A673 (cell line): Measurements from ENCODE around the gene SPATA33. TPM values are rescaled to one million over a fixed set of nuclear protein-coding genes. Genes with fewer than 3 reads are reported as not detected.
"Not testable (repeated sequence)": the region's sequence is repeated elsewhere in the genome, so short reads cannot be mapped to it uniquely, and the experiment has no call there.

Source experiments
- BruUV-seq: library from RNA; stranded (reverse); fragments of 400-500 nt; replicated peaks from 2 replicates; lab custom pipeline; 2021; lab: Mats Ljungman, UMichigan
- CTCF ChIA-PET: fragments of 300-600 bp; sonication (Branson Sonifier 250); formaldehyde crosslinking; loops from one replicate; lab custom pipeline; 2022; ENCODE audit warnings: antibody characterized with exemption; lab: Charles Lee
- POLR2A ChIA-PET: fragments of 300-600 bp; sonication (Branson Sonifier 250); formaldehyde crosslinking; loops from one replicate; lab custom pipeline; 2022; ENCODE audit warnings: antibody characterized with exemption; ENCODE audit not compliant: low non-redundant PET; lab: Charles Lee
- DNase-seq: peaks from one replicate; pipeline ENCODE4 v3.0.0-alpha.2; 2015; ENCODE audit warnings: low spot score
- H3K27ac ChIP-seq: fragments of 200-600 bp; sonication (generic); 2 replicates; pipeline ENCODE4 v1.5.1; 2016; ENCODE audit warnings: mixed run types, low read depth, mild to moderate bottlenecking, mixed read lengths, antibody characterized with exemption, low read length; ENCODE audit not compliant: poor library complexity, severe bottlenecking
- H3K27me3 ChIP-seq: fragments of 200-600 bp; sonication (generic); replicated peaks from 2 replicates; pipeline ENCODE4 v1.6.1; 2017; ENCODE audit warnings: mixed run types, low read depth, mild to moderate bottlenecking, mixed read lengths, antibody characterized with exemption, low read length; ENCODE audit not compliant: insufficient read depth, poor library complexity
- H3K36me3 ChIP-seq: fragments of 200-600 bp; sonication (generic); 2 replicates; pipeline ENCODE4 v1.6.1; 2016; ENCODE audit warnings: mixed run types, mild to moderate bottlenecking, mixed read lengths, antibody characterized with exemption, low read length; ENCODE audit not compliant: insufficient read depth, poor library complexity, severe bottlenecking
- H3K4me1 ChIP-seq: fragments of 200-600 bp; sonication (generic); 2 replicates; pipeline ENCODE4 v1.6.1; 2017; ENCODE audit warnings: mixed run types, mild to moderate bottlenecking, mixed read lengths, antibody characterized with exemption, low read length; ENCODE audit not compliant: insufficient read depth, poor library complexity, severe bottlenecking
- H3K4me3 ChIP-seq: fragments of 200-600 bp; sonication (generic); 2 replicates; pipeline ENCODE4 v1.5.1; 2016; ENCODE audit warnings: low read depth, mixed run types, mild to moderate bottlenecking, mixed read lengths, low read length; ENCODE audit not compliant: poor library complexity, severe bottlenecking
- H3K9me3 ChIP-seq: fragments of 200-600 bp; sonication (generic); 2 replicates; pipeline ENCODE4 v1.6.1; 2016; ENCODE audit warnings: mixed run types, low read depth, mild to moderate bottlenecking, mixed read lengths, antibody characterized with exemption, low read length; ENCODE audit not compliant: poor library complexity, severe bottlenecking
- CTCF ChIP-seq: fragments of 300-800, 200-600 bp; sonication (generic); conservative IDR thresholded peaks from 2 replicates; pipeline ENCODE4 v1.5.1; 2017; ENCODE audit warnings: low read depth, mild to moderate bottlenecking, antibody characterized with exemption, low read length, moderate library complexity, mixed read lengths
- EZH2 ChIP-seq: fragments of 200-600 bp; sonication (generic); IDR thresholded peaks from 2 replicates; pipeline ENCODE4 v1.6.1; 2017; ENCODE audit warnings: borderline replicate concordance, low read depth, mild to moderate bottlenecking, mixed read lengths, antibody characterized with exemption, low read length; ENCODE audit not compliant: poor library complexity, severe bottlenecking
- intact Hi-C: fragments of 100-400 bp; cut with micrococcal nuclease; formaldehyde crosslinking; loops from one replicate; pipeline ENCODE4 v1.10.0; 2022; ENCODE audit not compliant: unreplicated experiment
- total RNA-seq: library from RNA; stranded (reverse); gene quantifications from 2 replicates; pipeline ENCODE4 v1.2.3, GENCODE V29; 2021

SPATA33 gene
- total RNA-seq, 1 experiment from 2014 or later: 46.7 TPM

DNA sequence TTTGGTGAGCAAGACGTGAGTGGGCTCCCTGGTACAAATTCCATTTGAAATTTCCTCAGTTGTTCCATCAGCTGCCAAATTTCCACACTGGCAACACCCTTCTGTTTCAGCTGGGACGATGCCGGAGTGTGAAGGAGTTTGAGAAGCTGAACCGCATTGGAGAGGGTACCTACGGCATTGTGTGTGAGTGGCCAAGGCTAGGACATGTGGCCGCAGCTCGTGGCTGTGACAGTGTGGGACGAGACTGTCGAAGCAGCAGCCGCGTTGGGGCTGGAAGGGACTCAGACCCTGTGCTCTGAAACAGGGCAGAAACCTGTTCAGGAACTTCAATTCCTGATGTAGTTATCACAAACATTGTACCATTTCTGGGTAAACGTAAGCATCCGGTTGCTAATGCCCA lies 31.5 kb downstream of the SPATA33 start:
- Histone ChIP-seq H3K4me1 (peaks cover 7% of the 10 kb centered on the region), H3K36me3 (peaks cover 50% of the 10 kb centered on the region), H3K4me3 (no peak overlapping the region), H3K9me3 (no peaks in the 10 kb centered on the region), H3K27ac (no peak overlapping the region), H3K27me3 (no peaks in the 10 kb centered on the region)
- DNase-seq: no peak
- intact Hi-C loops: no loop called here
- BruUV-seq: no TSS peak
- TF ChIP-seq EZH2 (no peak), CTCF (no peak)
- CTCF ChIA-PET: no interaction called here
- POLR2A ChIA-PET: interaction anchor here (0.7 kb wide), 2 partner anchors 10 to 11 kb away, joined by 3 to 4 read pairs; no protein-coding TSS in a partner anchor

GRCh38 chr16:89689621-89690020 lies 32.0 kb downstream of the SPATA33 start:
- intact Hi-C loops, BruUV-seq, H3K9me3 ChIP-seq, CTCF ChIA-PET, H3K4me3 ChIP-seq, H3K4me1 ChIP-seq, H3K27me3 ChIP-seq, DNase-seq, H3K27ac ChIP-seq: not testable (repeated sequence)
- peaks cover 53% of the 10 kb centered on the region for H3K36me3 ChIP-seq
- POLR2A ChIA-PET: interaction anchor here (0.7 kb wide), 1 partner anchor 11 kb away, joined by 3 read pairs; no protein-coding TSS in a partner anchor

DNA sequence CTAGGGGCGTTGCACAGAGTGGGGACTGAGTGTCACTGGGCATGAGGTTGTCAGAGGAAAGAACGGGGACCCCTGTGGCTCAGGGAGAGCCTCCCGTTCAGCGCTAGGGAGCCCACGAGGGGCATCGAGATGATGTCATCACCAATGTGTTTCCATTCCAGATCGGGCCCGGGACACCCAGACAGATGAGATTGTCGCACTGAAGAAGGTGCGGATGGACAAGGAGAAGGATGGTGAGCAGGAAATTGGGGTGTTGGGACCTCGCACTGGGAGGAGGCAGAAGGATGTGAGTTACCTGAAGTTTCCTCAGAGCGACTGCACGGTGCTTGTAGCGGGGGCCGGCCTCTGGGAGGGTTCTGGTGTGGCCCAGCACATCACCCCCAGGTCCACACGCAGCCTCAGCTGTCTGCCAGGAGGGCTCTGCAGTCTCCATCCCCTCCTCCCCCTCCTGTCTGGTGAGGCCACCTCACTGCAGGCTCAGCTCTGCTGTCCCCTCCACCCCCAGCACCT lies 32.8 kb downstream of the SPATA33 start:
- TF ChIP-seq CTCF: no peak
- no peak for TF ChIP-seq EZH2
- CTCF ChIA-PET: no interaction called here

More for the DNA sequence above, 32.8 kb downstream of the SPATA33 start:
- no TSS peak for BruUV-seq
- DNase-seq: no peak
- H3K4me3 ChIP-seq: no peak overlapping the region
- H3K27me3 ChIP-seq: no peaks in the 10 kb centered on the region
- POLR2A ChIA-PET: interaction anchor here (0.6 kb wide), 1 partner anchor 22 kb away, joined by 9 read pairs; no protein-coding TSS in a partner anchor
- intact Hi-C loops: no loop called here
- no peak overlapping the region for H3K27ac ChIP-seq
- peaks cover 7% of the 10 kb centered on the region for H3K4me1 ChIP-seq
- H3K9me3 ChIP-seq: no peaks in the 10 kb centered on the region
- peaks cover 59% of the 10 kb centered on the region for H3K36me3 ChIP-seq
